Measurements from ENCODE around the gene DGAT2. TPM values are rescaled to one million over a fixed set of nuclear protein-coding genes. Genes with fewer than 3 reads are reported as not detected.

Gene DGAT2
- total RNA-seq, 1 donor from 2014 or later: 337 TPM

DNA sequence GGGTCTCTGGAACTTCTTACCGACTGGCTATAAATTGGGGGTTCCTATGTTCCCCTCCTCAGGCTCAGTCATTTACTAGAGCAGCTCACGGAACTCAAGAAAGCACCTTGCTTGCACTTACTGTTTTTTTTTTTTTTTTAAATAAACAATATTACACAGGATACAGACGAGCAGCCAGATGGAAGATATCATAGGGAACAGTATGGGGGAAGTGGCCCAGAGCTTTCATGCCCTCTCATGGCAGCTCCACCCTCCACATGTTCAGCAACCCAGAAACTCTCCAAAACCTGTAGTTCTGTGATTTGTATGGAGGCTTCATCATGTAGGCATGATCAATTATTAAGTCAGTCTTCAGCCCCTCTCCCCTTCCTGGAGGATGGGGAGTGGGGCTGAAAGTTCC is 54.0 kb downstream of the DGAT2 start:
- DNase-seq (ENCODE audit: low spot score): no peak

DNA sequence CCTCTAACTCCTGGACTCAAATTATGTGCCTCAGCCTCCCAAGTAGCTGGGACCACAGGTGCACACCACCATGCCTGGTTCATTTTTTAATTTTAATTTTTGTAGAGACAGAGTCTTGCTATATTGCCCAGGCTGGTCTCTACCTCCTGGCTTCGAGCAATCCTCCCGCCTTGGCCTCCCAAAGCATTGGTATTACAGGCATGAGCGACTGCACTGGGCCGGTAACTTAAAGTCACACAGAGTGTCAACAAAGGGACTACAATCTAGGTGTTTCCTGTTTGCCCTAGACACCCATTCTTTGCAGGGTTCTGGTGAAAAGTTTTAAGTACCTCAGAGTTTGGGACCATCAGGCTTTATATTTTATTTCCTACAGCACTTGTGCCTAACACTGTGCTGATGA is 54.8 kb downstream of the DGAT2 start:
- no peak for DNase-seq (ENCODE audit: low spot score)

GRCh38 chr11:75823946-75824345 is 55.4 kb downstream of the DGAT2 start:
- no peak for DNase-seq (ENCODE audit: low spot score)

- no peak for DNase-seq (ENCODE audit: low spot score)
Measured at GRCh38 chr11:75826461-75827230, 58.1 kb downstream of the DGAT2 start.

DNA sequence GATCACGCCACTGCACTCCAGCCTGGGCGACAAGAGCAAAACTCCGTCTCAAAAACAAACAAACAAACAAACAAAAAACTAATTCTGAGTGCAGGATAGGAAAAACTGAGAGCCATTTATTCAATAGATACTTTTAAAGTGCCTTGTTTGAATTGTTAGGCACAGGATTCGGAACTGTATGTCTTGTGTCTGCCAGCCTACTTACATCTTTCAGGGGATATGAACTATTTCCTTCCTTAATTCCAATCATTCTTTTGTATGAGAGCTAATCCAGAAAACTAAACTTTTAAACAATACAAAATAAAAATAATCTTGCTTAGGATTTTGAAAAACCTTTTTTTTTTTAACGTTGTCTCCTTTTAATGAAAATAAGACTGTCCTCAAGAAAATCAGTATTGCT is 59.0 kb downstream of the DGAT2 start:
- DNase-seq (ENCODE audit: low spot score): no peak

DNA sequence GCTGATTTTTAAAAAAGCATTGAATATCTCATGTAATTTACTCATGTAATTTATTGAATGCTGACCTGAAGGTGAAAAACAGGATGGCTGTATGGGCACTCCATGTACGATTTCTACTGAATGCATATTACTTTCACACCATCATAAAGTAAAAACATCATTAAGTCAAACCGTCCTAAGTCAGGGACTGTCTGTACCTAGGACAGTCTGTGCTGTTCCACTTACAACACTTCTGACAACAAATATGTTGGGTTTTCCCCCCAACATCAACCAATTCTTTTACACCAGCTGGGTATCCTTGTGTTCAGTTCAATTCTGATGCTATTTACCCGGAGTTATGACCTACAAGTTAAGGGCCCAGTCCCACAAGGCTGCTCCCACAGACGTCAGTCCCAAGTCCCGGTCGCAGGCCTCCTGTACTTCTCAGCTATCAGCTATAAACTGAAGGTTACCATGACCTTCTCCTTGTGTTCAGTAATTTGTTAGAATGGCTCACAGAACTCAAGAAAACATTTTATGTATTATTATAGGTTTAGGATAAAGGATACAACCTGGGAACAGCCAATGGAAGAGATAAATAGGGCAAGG is 63.4 kb downstream of the DGAT2 start:
- DNase-seq (ENCODE audit: low spot score): no peak

GRCh38 chr11:75834728-75835127 is 66.2 kb downstream of the DGAT2 start:
- DNase-seq (ENCODE audit: low spot score): no peak

DNA sequence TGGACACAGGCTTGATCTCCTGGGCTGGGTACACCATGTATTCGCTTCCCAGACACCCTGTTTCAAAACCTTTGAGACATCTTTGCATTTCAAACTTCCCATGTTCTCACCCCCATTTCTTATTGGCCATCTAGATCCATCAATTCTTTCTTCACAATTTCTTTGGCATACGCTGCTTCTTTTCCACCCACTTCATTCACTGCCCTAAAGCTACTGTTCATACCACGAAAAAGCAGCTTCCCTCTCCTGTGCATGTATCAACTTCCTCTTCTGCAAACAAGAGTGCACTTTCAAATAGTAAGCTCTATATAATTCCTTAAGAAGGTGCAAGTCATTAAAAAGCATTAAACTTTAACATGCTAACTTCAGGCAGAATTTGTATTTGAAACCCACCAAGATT is 67.8 kb downstream of the DGAT2 start:
- no peak for DNase-seq (ENCODE audit: low spot score)

GRCh38 chr11:75839851-75840250 is 71.3 kb downstream of the DGAT2 start:
- DNase-seq (ENCODE audit: low spot score): no peak

DNA sequence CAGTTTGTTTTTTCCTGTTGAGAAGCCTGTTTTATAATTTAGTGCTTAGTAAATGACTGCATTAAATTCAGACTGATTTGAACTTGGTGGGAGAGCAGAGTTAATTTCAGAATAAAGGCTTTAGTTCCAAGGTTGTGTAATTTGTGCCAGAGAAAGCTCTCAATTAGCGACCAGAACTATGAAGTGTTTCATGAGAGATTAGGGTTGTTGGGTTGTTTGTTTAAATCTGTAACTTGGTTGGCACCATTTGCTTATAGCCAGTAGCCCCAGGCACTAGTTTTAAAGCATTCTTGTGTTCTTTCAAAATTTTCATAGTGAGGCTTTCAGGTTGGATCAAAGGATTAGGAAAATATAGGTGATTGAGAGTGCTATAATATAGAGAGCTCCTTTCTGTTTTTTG is 71.9 kb downstream of the DGAT2 start:
- DNase-seq (ENCODE audit: low spot score): no peak

DNA sequence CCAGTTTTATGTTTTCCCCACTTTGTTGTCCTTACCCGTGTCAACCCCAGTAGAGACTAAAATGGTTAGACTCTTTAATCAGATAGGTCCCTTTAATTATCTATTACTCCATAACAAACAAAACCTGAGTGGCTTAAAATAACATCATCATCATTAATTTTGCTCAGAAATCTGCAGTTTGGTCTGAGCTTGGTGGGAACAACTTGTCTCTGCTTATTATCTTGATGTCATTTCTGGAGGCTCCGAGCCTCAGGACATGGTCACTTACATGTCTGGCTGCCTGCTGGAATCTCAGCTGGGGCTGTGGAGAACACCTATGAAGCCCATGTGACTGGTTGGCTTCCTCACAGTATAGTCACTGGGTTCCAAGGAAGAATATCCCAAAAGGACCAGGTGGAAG is 73.2 kb downstream of the DGAT2 start:
- DNase-seq (ENCODE audit: low spot score): no peak

GRCh38 chr11:75845324-75845723 is 76.7 kb downstream of the DGAT2 start:
- DNase-seq (ENCODE audit: low spot score): no peak

DNA sequence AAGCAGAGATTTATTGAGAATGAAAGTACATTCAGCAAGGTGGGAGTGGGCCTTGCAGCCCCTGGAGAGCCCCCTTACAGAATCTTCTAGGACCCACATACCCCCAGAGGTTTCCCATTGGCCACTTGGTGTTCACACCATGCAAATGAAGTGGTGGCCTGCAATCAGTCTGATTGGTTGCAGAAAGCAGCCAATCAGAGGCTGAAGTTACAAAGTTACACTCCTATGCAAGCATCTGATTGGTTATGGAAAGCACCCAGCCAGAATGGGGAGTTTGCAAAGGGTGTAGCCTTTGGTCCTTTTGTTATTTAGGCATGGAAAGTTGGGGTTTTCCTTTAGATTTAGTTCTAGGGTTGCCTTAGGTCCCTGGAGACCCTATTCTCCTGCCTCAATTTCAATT is 81.3 kb downstream of the DGAT2 start:
- DNase-seq (ENCODE audit: low spot score): no peak

GRCh38 chr11:75850787-75851186 is 82.2 kb downstream of the DGAT2 start:
- no peak for DNase-seq (ENCODE audit: low spot score)

Other genes with a start within 250 kb of the DGAT2 start
- 46.2 TPM for gene GDPD5, start 242.8 kb upstream of the DGAT2 start, total RNA-seq
- gene SERPINH1, start 206.5 kb upstream of the DGAT2 start, total RNA-seq: 309 TPM
- 4.8 TPM for gene MAP6, start 99.7 kb upstream of the DGAT2 start, total RNA-seq
- 0.32 TPM for gene MOGAT2, start 50.9 kb upstream of the DGAT2 start, total RNA-seq
- 80.4 TPM for gene UVRAG, start 46.4 kb downstream of the DGAT2 start, total RNA-seq

Measured in mesenteric fat pad (tissue), 1 donor.